Choroid plexus epithelial cell (primary cell): ENCODE data around the gene TMEM183A.

Source experiments
- DNase-seq: peaks from one replicate; pipeline ENCODE4 v3.0.0-alpha.2; 2010; ENCODE audit warnings: low read depth
- H3K4me3 ChIP-seq: 2 replicates; pipeline ENCODE4 v1.5.1; 2011; ENCODE audit warnings: low read depth, mild to moderate bottlenecking, control low read depth, low read length, moderate library complexity
- CTCF ChIP-seq: conservative IDR thresholded peaks from 2 replicates; pipeline ENCODE4 v1.5.1; 2011; ENCODE audit warnings: low read depth, mild to moderate bottlenecking, control low read depth, inconsistent platforms, low read length, moderate library complexity

TMEM183A gene

GRCh38 chr1:203041351-203041932 lies 34.3 kb downstream of the TMEM183A start:
- H3K4me3 ChIP-seq, result no peak overlapping the region
- TF ChIP-seq CTCF, result no peak
- DNase-seq, result no peak

DNA sequence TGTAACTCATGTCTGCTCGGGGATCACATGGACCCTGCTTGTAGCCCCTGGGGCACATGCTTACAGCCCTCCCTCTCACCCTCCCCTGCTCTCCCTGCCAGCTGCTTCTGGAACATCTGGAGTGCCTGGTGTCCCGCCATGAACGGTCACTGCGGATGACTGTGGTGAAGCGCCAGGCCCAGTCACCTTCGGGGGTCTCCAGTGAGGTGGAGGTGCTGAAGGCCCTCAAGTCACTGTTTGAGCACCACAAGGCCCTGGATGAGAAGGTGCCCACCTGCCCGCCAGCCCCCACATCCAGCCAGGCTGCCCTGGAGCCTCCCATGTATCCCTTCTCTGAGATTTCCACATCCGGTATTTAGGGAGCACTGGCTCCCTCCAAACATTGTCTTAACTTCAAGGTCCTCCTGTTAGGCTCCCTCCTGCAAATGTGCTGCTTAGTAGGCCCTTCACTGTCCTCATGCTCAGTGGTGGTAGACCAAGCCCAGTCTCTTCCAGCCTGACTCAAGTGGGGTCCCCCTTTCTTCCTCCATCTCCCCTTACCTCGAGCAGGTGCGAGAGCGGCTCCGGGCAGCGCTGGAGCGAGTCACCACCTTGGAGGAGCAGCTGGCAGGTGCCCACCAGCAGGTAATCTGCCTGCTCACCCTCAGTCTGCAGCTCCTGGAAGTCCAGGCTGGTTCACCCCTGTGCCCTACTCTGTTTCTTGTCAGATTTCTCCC lies 36.8 kb downstream of the TMEM183A start:
- TF ChIP-seq CTCF, result no peak
- H3K4me3 ChIP-seq, result no peak overlapping the region
- DNase-seq, result no peak

GRCh38 chr1:203044546-203045250 lies 37.5 kb downstream of the TMEM183A start:
- no peak overlapping the region for H3K4me3 ChIP-seq
- DNase-seq, result no peak
- no peak for TF ChIP-seq CTCF

DNA sequence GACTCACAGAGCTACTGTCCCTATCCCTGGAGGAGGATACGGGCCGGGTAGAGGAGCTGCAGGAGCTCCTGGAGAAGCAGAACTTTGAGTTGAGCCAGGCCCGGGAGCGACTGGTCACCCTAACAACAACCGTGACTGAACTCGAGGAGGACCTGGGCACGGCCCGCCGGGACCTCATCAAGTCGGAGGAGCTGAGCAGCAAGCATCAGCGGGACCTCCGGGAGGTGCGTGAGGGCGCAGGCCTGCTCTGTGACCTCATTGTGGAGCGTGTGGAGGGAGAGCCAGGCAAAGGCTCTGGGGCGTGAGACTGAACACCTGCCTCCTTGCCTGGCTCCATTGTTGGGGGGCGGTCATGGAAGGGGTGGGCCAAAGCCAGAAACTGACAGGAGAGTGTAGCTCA lies 38.2 kb downstream of the TMEM183A start:
- H3K4me3 ChIP-seq, result no peak overlapping the region
- no peak for DNase-seq
- TF ChIP-seq CTCF, result no peak

DNA sequence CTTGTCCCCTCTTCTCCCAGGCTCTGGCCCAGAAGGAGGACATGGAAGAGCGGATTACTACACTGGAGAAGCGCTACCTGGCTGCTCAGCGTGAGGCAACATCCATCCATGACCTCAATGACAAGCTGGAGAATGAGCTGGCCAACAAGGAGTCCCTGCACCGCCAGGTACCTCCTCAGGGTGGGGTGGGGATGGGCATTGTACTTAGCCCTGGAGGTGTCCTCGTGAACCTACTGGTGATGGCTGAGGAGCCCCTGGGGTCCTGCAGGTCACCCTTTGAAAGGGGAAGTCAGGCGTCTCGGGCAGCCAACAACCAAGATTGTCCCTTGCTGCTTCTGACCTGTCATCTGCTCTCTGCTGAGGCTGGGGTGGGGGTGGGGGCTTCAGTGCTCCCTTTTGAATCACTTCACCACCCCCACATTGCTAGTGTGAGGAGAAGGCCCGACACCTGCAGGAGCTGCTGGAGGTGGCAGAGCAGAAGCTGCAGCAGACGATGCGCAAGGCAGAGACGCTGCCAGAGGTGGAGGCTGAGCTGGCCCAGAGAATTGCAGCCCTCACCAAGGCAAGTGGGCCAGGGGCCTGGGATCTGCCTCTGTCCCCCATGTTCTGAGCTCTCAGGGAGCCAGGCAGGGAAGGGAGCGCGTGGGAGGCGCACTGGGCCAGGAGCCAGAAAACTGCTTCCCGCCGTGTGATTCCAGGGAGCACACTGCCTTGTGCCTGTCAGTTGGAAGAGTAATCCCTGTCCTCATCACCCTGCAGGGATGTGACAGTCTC lies 38.8 kb downstream of the TMEM183A start:
- TF ChIP-seq CTCF, result no peak
- no peak overlapping the region for H3K4me3 ChIP-seq
- no peak for DNase-seq

GRCh38 chr1:203046984-203047630 lies 39.9 kb downstream of the TMEM183A start:
- no peak for TF ChIP-seq CTCF
- H3K4me3 ChIP-seq, result no peak overlapping the region
- DNase-seq, result peak; percentile 76
